HCT116 (cell line): ENCODE data around the gene NPVF. TPM values are rescaled to one million over a fixed set of nuclear protein-coding genes. Genes with fewer than 3 reads are reported as not detected.

Source experiments
- ATAC-seq: fragments of 200-7000 bp; cut with Tn5 transposase; 2 replicates; pipeline ENCODE4 v1.9.1; 2020; ENCODE audit warnings: mild to moderate bottlenecking, moderate library complexity
- BruUV-seq: library from RNA; stranded (reverse); fragments of 400-500 nt; replicated peaks from 2 replicates; lab custom pipeline; 2021; lab: Mats Ljungman, UMichigan
- CTCF ChIA-PET: fragments of 300-600 bp; sonication (Branson Sonifier 250); formaldehyde crosslinking; loops from one replicate; lab custom pipeline; 2021; ENCODE audit warnings: antibody characterized with exemption; lab: Charles Lee
- POLR2A ChIA-PET: fragments of 300-600, 350-600 bp; sonication (Branson Sonifier 250); formaldehyde crosslinking; loops from one replicate; lab custom pipeline; 2021; ENCODE audit warnings: antibody characterized with exemption; lab: Charles Lee
- RAD21 ChIA-PET, 2 experiments: fragments of 300-600 bp; sonication (Branson Sonifier 250); formaldehyde crosslinking; loops; one replicate each; lab custom pipeline; 2023; ENCODE audit warnings: low total read pairs in 2 of 2; ENCODE audit not compliant: uncharacterized antibody in 2 of 2, unreplicated experiment in 2 of 2, low non-redundant PET in 1 of 2; lab: Charles Lee
- DNase-seq: peaks from one replicate; pipeline ENCODE4 v3.0.0-alpha.2; 2010; ENCODE audit warnings: low read depth, low spot score
- H2AFZ ChIP-seq: fragments of 200-600 bp; shearing (Covaris generic), sonication (generic); 2 replicates; pipeline ENCODE4 v1.6.1; 2017; ENCODE audit warnings: low read depth, mixed run types, mixed read lengths, antibody characterized with exemption, low read length; ENCODE audit not compliant: poor library complexity, severe bottlenecking
- H3K27ac ChIP-seq: 2 replicates; pipeline ENCODE4 v1.5.1; 2012; ENCODE audit warnings: low read depth, low read length
- H3K27me3 ChIP-seq: fragments of 200-600 bp; sonication (generic); 2 replicates; pipeline ENCODE4 v1.6.1; 2016; ENCODE audit warnings: mixed run types, low read length, mixed read lengths; ENCODE audit not compliant: insufficient read depth
- H3K36me3 ChIP-seq, 2 experiments: fragments of 200-500 bp in 1 of 2; fragments of 200-600 bp in 1 of 2; sonication (Bioruptor generic) in 1 of 2; sonication (generic) in 1 of 2; 2 replicates each; pipeline versions ENCODE4 v1.5.1 to v1.6.1; 2014 to 2016; ENCODE audit warnings: low read length in 2 of 2, inconsistent platforms in 1 of 2, mixed read lengths in 1 of 2, mixed run types in 1 of 2; ENCODE audit not compliant: insufficient read depth in 2 of 2, control insufficient read depth in 1 of 2
- H3K4me1 ChIP-seq, 2 experiments: fragments of 200-600 bp in 1 of 2; sonication (generic) in 1 of 2; 2 replicates each; pipeline versions ENCODE4 v1.5.1 to v1.6.1; 2012 to 2017; ENCODE audit warnings: low read length in 2 of 2, inconsistent platforms in 1 of 2, mild to moderate bottlenecking in 1 of 2, mixed read lengths in 1 of 2, mixed run types in 1 of 2, moderate library complexity in 1 of 2; ENCODE audit not compliant: insufficient read depth in 2 of 2, control insufficient read depth in 1 of 2
- H3K4me2 ChIP-seq: fragments of 200-600 bp; sonication (generic); 2 replicates; pipeline ENCODE4 v1.6.1; 2017; ENCODE audit warnings: mixed run types, low read length, mixed read lengths
- H3K4me3 ChIP-seq, 2 experiments: fragments of 200-600 bp in 1 of 2; sonication (generic) in 1 of 2; replicated peaks in 1 of 2; 2 replicates each; pipeline ENCODE4 v1.5.1; 2011 to 2016; ENCODE audit warnings: low read length in 2 of 2, control low read depth in 1 of 2, low read depth in 1 of 2, mild to moderate bottlenecking in 1 of 2, mixed read lengths in 1 of 2, mixed run types in 1 of 2
- H3K79me2 ChIP-seq: fragments of 200-600 bp; sonication (generic); 2 replicates; pipeline ENCODE4 v1.6.1; 2017; ENCODE audit warnings: mild to moderate bottlenecking, mixed run types, low read length, moderate library complexity, mixed read lengths; ENCODE audit not compliant: insufficient read depth
- H3K9ac ChIP-seq: fragments of 200-600 bp; sonication (generic); 2 replicates; pipeline ENCODE4 v1.6.1; 2016; ENCODE audit warnings: low read length, mixed read lengths
- H3K9me2 ChIP-seq: fragments of 200-600 bp; sonication (generic), shearing (Covaris generic); 2 replicates; pipeline ENCODE4 v1.6.1; 2017; ENCODE audit warnings: mixed run types, mild to moderate bottlenecking, moderate library complexity; ENCODE audit not compliant: insufficient read depth
- H3K9me3 ChIP-seq, 2 experiments: fragments of 200-500 bp in 1 of 2; fragments of 200-600 bp in 1 of 2; sonication (Bioruptor generic) in 1 of 2; sonication (generic) in 1 of 2; 2 replicates each; pipeline ENCODE4 v1.6.1; 2014 to 2017; ENCODE audit warnings: low read length in 2 of 2, mixed read lengths in 2 of 2, inconsistent platforms in 1 of 2, low read depth in 1 of 2, mild to moderate bottlenecking in 1 of 2, mixed run types in 1 of 2, moderate library complexity in 1 of 2; ENCODE audit not compliant: control insufficient read depth in 1 of 2, insufficient read depth in 1 of 2
- H4K20me1 ChIP-seq: fragments of 200-600 bp; sonication (generic), shearing (Covaris generic); 2 replicates; pipeline ENCODE4 v1.6.1; 2017; ENCODE audit warnings: mixed run types, mild to moderate bottlenecking, moderate library complexity; ENCODE audit not compliant: insufficient read depth
- CEBPB ChIP-seq: IDR thresholded peaks from 2 replicates; pipeline ENCODE4 v1.6.1; 2012; ENCODE audit warnings: low read depth
- CTCF ChIP-seq, 3 experiments: fragments of 200-600 bp in 1 of 3; sonication (generic) in 1 of 3; IDR thresholded peaks in 2 of 3; conservative IDR thresholded peaks in 1 of 3; 2 replicates each; pipeline ENCODE4 v1.5.1; 2012 to 2017; ENCODE audit warnings: low read depth in 2 of 3, low read length in 2 of 3, antibody characterized with exemption in 1 of 3, borderline replicate concordance in 1 of 3, control low read depth in 1 of 3, mild to moderate bottlenecking in 1 of 3, mixed read lengths in 1 of 3, mixed run types in 1 of 3, moderate library complexity in 1 of 3; ENCODE audit not compliant: insufficient read depth in 1 of 3
- EZH2phosphoT487 ChIP-seq: fragments of 200-600 bp; IDR thresholded peaks from 2 replicates; pipeline ENCODE4 v1.6.1; 2018; ENCODE audit warnings: antibody characterized with exemption, borderline replicate concordance
- REST ChIP-seq: IDR thresholded peaks from 2 replicates; pipeline ENCODE4 v1.6.1; 2012; ENCODE audit warnings: low read depth
- YY1 ChIP-seq: IDR thresholded peaks from 2 replicates; pipeline ENCODE4 v1.6.1; 2011; ENCODE audit warnings: low read length, low read depth, moderate library complexity, mild to moderate bottlenecking; ENCODE audit not compliant: insufficient replicate concordance; ENCODE audit errors: extremely low read depth
- ZNF274 ChIP-seq: fragments of 200-500 bp; sonication (Bioruptor generic); IDR thresholded peaks from 2 replicates; pipeline ENCODE4 v1.6.1; 2014; ENCODE audit warnings: mild to moderate bottlenecking, low read depth, low read length, inconsistent platforms
- intact Hi-C: fragments of 100-400 bp; cut with micrococcal nuclease; formaldehyde crosslinking; loops from 2 replicates; pipeline ENCODE4 v1.10.0; 2022
- total RNA-seq: library from RNA; stranded (reverse); gene quantifications from one replicate; pipeline ENCODE4 v1.2.1, GENCODE V29; 2021; ENCODE audit not compliant: unreplicated experiment

Gene NPVF
- total RNA-seq, 1 experiment from 2014 or later, result not detected

- no peaks in the 10 kb centered on the region for H3K4me1 ChIP-seq
- ChIA-PET RAD21 (no interaction called here), POLR2A (no interaction called here), CTCF (no interaction called here)
- no TSS peak for BruUV-seq
- intact Hi-C loops, result no loop called here
- H3K27ac ChIP-seq, result no peak overlapping the region
- H3K36me3 ChIP-seq, result no peaks in the 10 kb centered on the region
- H3K9ac ChIP-seq, result no peak overlapping the region
- DNase-seq (no peak), ATAC-seq (no peak)
- peaks cover 32% of the 10 kb centered on the region for H3K27me3 ChIP-seq
- H3K4me2 ChIP-seq, result no peak overlapping the region
- no peaks in the 10 kb centered on the region; the same call in 1 of the 2 replicates for H4K20me1 ChIP-seq
- H3K4me3 ChIP-seq, result no peak overlapping the region
- no peaks in the 10 kb centered on the region for H3K79me2 ChIP-seq
- no peaks in the 10 kb centered on the region for H3K9me3 ChIP-seq
- TF ChIP-seq CEBPB, result no peak
- TF ChIP-seq CTCF (IDR thresholded peaks at IDR 0.05 in 2 of 3, conservative IDR thresholded peaks at IDR 0.05 in 1 of 3; ENCODE audit: borderline replicate concordance in 1 of 3, insufficient read depth in 1 of 3, low read depth in 2 of 3, low read length in 2 of 3), result no peak
- no peak for TF ChIP-seq EZH2phosphoT487
- no peak for TF ChIP-seq REST
- TF ChIP-seq ZNF274, result no peak
- no peak for TF ChIP-seq YY1
- no peak overlapping the region for H2AFZ ChIP-seq
- no peaks in the 10 kb centered on the region for H3K9me2 ChIP-seq
These were observed 27.5 kb upstream of the NPVF start for GRCh38 chr7:25255611-25256332.
